ENCODE data around the gene SGCG. TPM values are rescaled to one million over a fixed set of nuclear protein-coding genes. Genes with fewer than 3 reads are reported as not detected.

Gene SGCG
- total and polyA plus RNA-seq, 4 donors: 1.1 to 2.3 (median 1.2) TPM

DNA sequence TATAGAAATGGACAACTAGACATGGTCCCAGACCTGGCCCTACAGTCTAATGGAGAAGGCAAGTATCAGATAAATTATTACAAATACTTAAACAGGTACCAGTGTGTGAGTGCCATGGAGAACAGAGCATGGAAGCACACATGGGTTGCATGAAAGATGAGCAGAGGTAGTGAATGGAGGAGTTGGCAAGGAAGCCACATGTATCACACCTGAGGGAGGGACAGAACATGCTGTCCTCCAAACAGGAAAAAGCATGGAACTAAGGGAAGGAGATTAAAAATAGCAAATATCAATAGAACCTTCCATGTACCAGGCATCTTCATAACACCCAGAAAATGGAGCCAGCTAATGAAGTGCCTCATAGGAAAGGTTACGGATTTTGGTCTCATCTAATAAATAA is 166.8 kb downstream of the SGCG start:
- H3K9me3 ChIP-seq (ENCODE audit: control insufficient read depth, insufficient read depth, low read length): no peaks in the 10 kb centered on the region
- peaks cover 8% of the 10 kb centered on the region for H3K36me3 ChIP-seq (ENCODE audit: control insufficient read depth, insufficient read depth, low read length)
- H3K4me3 ChIP-seq (ENCODE audit: low read depth, low read length): no peak overlapping the region
- WGBS (ENCODE audit: insufficient coverage): no CpG with 5 or more reads among the region's 1 CpG
- no peak overlapping the region for H3K27ac ChIP-seq (ENCODE audit: low read depth, low read length)
- H3K27me3 ChIP-seq (ENCODE audit: control insufficient read depth, insufficient read depth, low read length): no peaks in the 10 kb centered on the region
- DNase-seq (ENCODE audit: low read depth in 4 of 6, low spot score in 6 of 6): no peak
- H3K4me1 ChIP-seq (ENCODE audit: control insufficient read depth, insufficient read depth, low read length): peaks cover 4% of the 10 kb centered on the region

GRCh38 chr13:23348262-23349127 is 167.7 kb downstream of the SGCG start:
- WGBS (ENCODE audit: insufficient coverage): 80% methylated on average over 3 of the region's 4 CpGs
- Histone ChIP-seq H3K36me3 (ENCODE audit: control insufficient read depth, insufficient read depth, low read length) (peaks cover 8% of the 10 kb centered on the region), H3K4me3 (ENCODE audit: low read depth, low read length) (no peak overlapping the region), H3K27ac (ENCODE audit: low read depth, low read length) (no peak overlapping the region), H3K4me1 (ENCODE audit: control insufficient read depth, insufficient read depth, low read length) (peaks cover 4% of the 10 kb centered on the region), H3K9me3 (ENCODE audit: control insufficient read depth, insufficient read depth, low read length) (no peaks in the 10 kb centered on the region), H3K27me3 (ENCODE audit: control insufficient read depth, insufficient read depth, low read length) (no peaks in the 10 kb centered on the region)
- peak in 1 of 6 donors; percentile 8 for DNase-seq (ENCODE audit: low read depth in 4 of 6, low spot score in 6 of 6)

- peaks cover 8% of the 10 kb centered on the region for H3K36me3 ChIP-seq (ENCODE audit: control insufficient read depth, insufficient read depth, low read length)
- DNase-seq (ENCODE audit: low read depth in 4 of 6, low spot score in 6 of 6): no peak
- no peak overlapping the region for H3K27ac ChIP-seq (ENCODE audit: low read depth, low read length)
- WGBS (ENCODE audit: insufficient coverage): 100% methylated on average over 1 of the region's 4 CpGs
- H3K4me3 ChIP-seq (ENCODE audit: low read depth, low read length): no peak overlapping the region
- peaks cover 4% of the 10 kb centered on the region for H3K4me1 ChIP-seq (ENCODE audit: control insufficient read depth, insufficient read depth, low read length)
- H3K9me3 ChIP-seq (ENCODE audit: control insufficient read depth, insufficient read depth, low read length): no peaks in the 10 kb centered on the region
- H3K27me3 ChIP-seq (ENCODE audit: control insufficient read depth, insufficient read depth, low read length): no peaks in the 10 kb centered on the region
These were observed 168.6 kb downstream of the SGCG start for GRCh38 chr13:23349161-23349897.

DNA sequence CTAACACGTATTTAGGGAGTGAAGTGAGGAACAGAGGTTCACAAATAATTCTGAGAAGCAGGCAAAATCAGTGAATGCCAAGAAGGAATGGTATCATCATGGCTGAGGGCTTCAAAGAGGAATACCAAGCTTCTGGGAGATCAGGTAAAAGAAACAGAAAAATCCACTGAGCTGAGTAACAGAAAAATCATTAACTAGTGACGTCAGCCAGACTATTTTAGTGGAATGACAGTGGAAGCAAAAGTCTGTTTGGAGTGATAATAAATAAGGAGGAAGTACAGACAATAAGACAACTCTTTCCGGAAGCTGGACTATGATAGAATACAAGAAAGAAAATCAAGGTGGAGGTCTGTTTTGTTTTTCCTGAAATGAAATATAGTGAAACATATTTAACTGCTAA is 169.2 kb downstream of the SGCG start:
- Histone ChIP-seq H3K9me3 (ENCODE audit: control insufficient read depth, insufficient read depth, low read length) (no peaks in the 10 kb centered on the region), H3K36me3 (ENCODE audit: control insufficient read depth, insufficient read depth, low read length) (peaks cover 15% of the 10 kb centered on the region), H3K27ac (ENCODE audit: low read depth, low read length) (no peak overlapping the region), H3K4me3 (ENCODE audit: low read depth, low read length) (no peak overlapping the region), H3K27me3 (ENCODE audit: control insufficient read depth, insufficient read depth, low read length) (no peaks in the 10 kb centered on the region), H3K4me1 (ENCODE audit: control insufficient read depth, insufficient read depth, low read length) (peaks cover 4% of the 10 kb centered on the region)
- 67% methylated on average over 2 of the region's 3 CpGs for WGBS (ENCODE audit: insufficient coverage)
- no peak for DNase-seq (ENCODE audit: low read depth in 4 of 6, low spot score in 6 of 6)

- no peak for DNase-seq (ENCODE audit: low read depth in 4 of 6, low spot score in 6 of 6)
- H3K9me3 ChIP-seq (ENCODE audit: control insufficient read depth, insufficient read depth, low read length): no peaks in the 10 kb centered on the region
- no peaks in the 10 kb centered on the region for H3K27me3 ChIP-seq (ENCODE audit: control insufficient read depth, insufficient read depth, low read length)
- H3K36me3 ChIP-seq (ENCODE audit: control insufficient read depth, insufficient read depth, low read length): peaks cover 11% of the 10 kb centered on the region
- no peak overlapping the region for H3K27ac ChIP-seq (ENCODE audit: low read depth, low read length)
- H3K4me3 ChIP-seq (ENCODE audit: low read depth, low read length): no peak overlapping the region
- H3K4me1 ChIP-seq (ENCODE audit: control insufficient read depth, insufficient read depth, low read length): no peaks in the 10 kb centered on the region
- 50% methylated on average over 2 of the region's 4 CpGs for WGBS (ENCODE audit: insufficient coverage)
These were observed 171.4 kb downstream of the SGCG start for GRCh38 chr13:23352161-23352560.

- 98% methylated on average over 5 of the region's 5 CpGs for WGBS (ENCODE audit: insufficient coverage)
- no peaks in the 10 kb centered on the region for H3K9me3 ChIP-seq (ENCODE audit: control insufficient read depth, insufficient read depth, low read length)
- peaks cover 9% of the 10 kb centered on the region for H3K36me3 ChIP-seq (ENCODE audit: control insufficient read depth, insufficient read depth, low read length)
- H3K4me1 ChIP-seq (ENCODE audit: control insufficient read depth, insufficient read depth, low read length): no peaks in the 10 kb centered on the region
- no peak overlapping the region for H3K4me3 ChIP-seq (ENCODE audit: low read depth, low read length)
- no peak for DNase-seq (ENCODE audit: low read depth in 4 of 6, low spot score in 6 of 6)
- no peaks in the 10 kb centered on the region for H3K27me3 ChIP-seq (ENCODE audit: control insufficient read depth, insufficient read depth, low read length)
- no peak overlapping the region for H3K27ac ChIP-seq (ENCODE audit: low read depth, low read length)
These were observed 173.7 kb downstream of the SGCG start for GRCh38 chr13:23354520-23354919.

GRCh38 chr13:23356368-23356767 is 175.6 kb downstream of the SGCG start:
- no peak overlapping the region for H3K4me3 ChIP-seq (ENCODE audit: low read depth, low read length)
- WGBS (ENCODE audit: insufficient coverage): no CpG with 5 or more reads among the region's 2 CpGs
- DNase-seq (ENCODE audit: low read depth in 4 of 6, low spot score in 6 of 6): no peak
- H3K27me3 ChIP-seq (ENCODE audit: control insufficient read depth, insufficient read depth, low read length): no peaks in the 10 kb centered on the region
- no peak overlapping the region for H3K27ac ChIP-seq (ENCODE audit: low read depth, low read length)
- H3K4me1 ChIP-seq (ENCODE audit: control insufficient read depth, insufficient read depth, low read length): no peaks in the 10 kb centered on the region
- peaks cover 16% of the 10 kb centered on the region for H3K36me3 ChIP-seq (ENCODE audit: control insufficient read depth, insufficient read depth, low read length)
- no peaks in the 10 kb centered on the region for H3K9me3 ChIP-seq (ENCODE audit: control insufficient read depth, insufficient read depth, low read length)

DNA sequence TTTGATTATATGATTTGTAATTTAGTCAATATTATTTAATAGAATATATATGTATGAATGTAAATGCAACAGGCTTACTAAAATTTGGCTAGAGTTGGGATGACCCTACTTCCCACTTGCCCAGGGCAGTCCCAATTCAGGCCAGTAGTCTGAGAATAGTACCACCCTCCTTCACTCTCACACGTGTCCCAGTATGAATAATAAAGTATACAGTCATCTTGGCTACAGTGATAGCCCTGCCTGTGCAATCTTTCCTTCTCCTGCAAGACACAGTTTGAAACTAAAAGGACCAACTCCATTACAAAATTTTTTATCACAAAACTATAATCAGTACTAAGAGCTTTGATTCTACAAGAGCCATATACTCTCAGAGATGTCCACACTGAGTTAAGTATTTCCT is 176.6 kb downstream of the SGCG start:
- Histone ChIP-seq H3K9me3 (ENCODE audit: control insufficient read depth, insufficient read depth, low read length) (no peaks in the 10 kb centered on the region), H3K27me3 (ENCODE audit: control insufficient read depth, insufficient read depth, low read length) (no peaks in the 10 kb centered on the region), H3K36me3 (ENCODE audit: control insufficient read depth, insufficient read depth, low read length) (peaks cover 19% of the 10 kb centered on the region), H3K4me3 (ENCODE audit: low read depth, low read length) (no peak overlapping the region), H3K27ac (ENCODE audit: low read depth, low read length) (no peak overlapping the region), H3K4me1 (ENCODE audit: control insufficient read depth, insufficient read depth, low read length) (no peaks in the 10 kb centered on the region)
- DNase-seq (ENCODE audit: low read depth in 4 of 6, low spot score in 6 of 6): no peak
- WGBS (ENCODE audit: insufficient coverage): no CpG with 5 or more reads among the region's 1 CpG

DNA sequence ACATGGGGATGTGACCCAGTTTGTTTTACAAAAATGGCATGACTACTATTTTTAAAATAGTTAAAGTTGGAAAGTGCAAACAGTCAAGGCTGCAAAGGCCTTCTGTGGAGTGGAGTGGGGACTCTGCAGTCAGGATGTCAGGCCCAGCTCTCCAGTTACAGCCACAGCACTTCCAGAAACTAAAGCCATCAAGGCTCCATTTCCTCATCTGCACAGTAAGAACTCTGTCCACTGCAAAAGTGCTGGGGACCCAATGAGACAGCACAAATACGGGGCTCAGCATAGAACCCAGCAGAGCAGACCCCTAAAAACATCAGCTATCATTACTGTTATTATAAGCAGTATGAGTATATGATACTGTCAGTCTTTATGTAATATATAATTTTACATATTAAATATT is 179.1 kb downstream of the SGCG start:
- no peak for DNase-seq (ENCODE audit: low read depth in 4 of 6, low spot score in 6 of 6)
- Histone ChIP-seq H3K36me3 (ENCODE audit: control insufficient read depth, insufficient read depth, low read length) (peaks cover 19% of the 10 kb centered on the region), H3K4me3 (ENCODE audit: low read depth, low read length) (no peak overlapping the region), H3K9me3 (ENCODE audit: control insufficient read depth, insufficient read depth, low read length) (no peaks in the 10 kb centered on the region), H3K27me3 (ENCODE audit: control insufficient read depth, insufficient read depth, low read length) (no peaks in the 10 kb centered on the region), H3K27ac (ENCODE audit: low read depth, low read length) (no peak overlapping the region), H3K4me1 (ENCODE audit: control insufficient read depth, insufficient read depth, low read length) (no peaks in the 10 kb centered on the region)
- no CpG with 5 or more reads among the region's 1 CpG for WGBS (ENCODE audit: insufficient coverage)

- no peaks in the 10 kb centered on the region for H3K4me1 ChIP-seq (ENCODE audit: control insufficient read depth, insufficient read depth, low read length)
- no peaks in the 10 kb centered on the region for H3K27me3 ChIP-seq (ENCODE audit: control insufficient read depth, insufficient read depth, low read length)
- peaks cover 25% of the 10 kb centered on the region for H3K36me3 ChIP-seq (ENCODE audit: control insufficient read depth, insufficient read depth, low read length)
- no peak for DNase-seq (ENCODE audit: low read depth in 4 of 6, low spot score in 6 of 6)
- WGBS (ENCODE audit: insufficient coverage): 100% methylated on average over 2 of the region's 3 CpGs
- no peak overlapping the region for H3K4me3 ChIP-seq (ENCODE audit: low read depth, low read length)
- H3K9me3 ChIP-seq (ENCODE audit: control insufficient read depth, insufficient read depth, low read length): no peaks in the 10 kb centered on the region
- no peak overlapping the region for H3K27ac ChIP-seq (ENCODE audit: low read depth, low read length)
These were observed 184.9 kb downstream of the SGCG start for GRCh38 chr13:23365652-23366051.
